ENCODE data around the gene FOXN3. TPM values are rescaled to one million over a fixed set of nuclear protein-coding genes. Genes with fewer than 3 reads are reported as not detected.

FOXN3 gene
- polyA plus RNA-seq, 1 donor from 2014 or later: 10.3 TPM

DNA sequence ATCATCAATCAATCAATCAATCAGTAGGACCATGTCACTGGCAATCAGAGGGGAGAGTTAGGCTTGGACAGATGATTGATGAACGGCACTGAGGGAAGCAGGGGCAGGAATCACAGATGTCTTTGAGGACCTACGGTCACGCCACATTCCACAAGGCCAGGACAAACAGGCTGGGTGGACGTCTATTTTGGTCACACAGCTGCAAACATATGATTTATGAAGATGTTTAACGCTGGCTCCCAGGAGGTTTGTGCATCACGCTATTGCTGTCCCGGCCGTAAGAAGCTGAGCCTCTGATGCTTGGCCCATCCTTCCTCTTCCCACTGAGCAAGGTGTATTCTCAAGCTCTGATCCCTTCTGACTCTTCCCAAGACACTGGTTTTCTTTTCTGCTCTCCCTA, 160.8 kb downstream of the FOXN3 start:
- Histone ChIP-seq H4K20me1 (ENCODE audit: insufficient read depth) (no peaks in the 10 kb centered on the region), H3K79me2 (replicated peaks; ENCODE audit: insufficient read depth, low read length) (no peaks in the 10 kb centered on the region)
- TF ChIP-seq RAD21 (conservative IDR thresholded peaks at IDR 0.05) (no peak), POLR2AphosphoS5 (IDR thresholded peaks at IDR 0.05) (no peak), SMC3 (conservative IDR thresholded peaks at IDR 0.05; ENCODE audit: poor library complexity) (no peak), EP300 (conservative IDR thresholded peaks at IDR 0.05; ENCODE audit: poor library complexity, severe bottlenecking) (no peak), MXI1 (conservative IDR thresholded peaks at IDR 0.05; ENCODE audit: poor library complexity, severe bottlenecking) (no peak), EZH2 (IDR thresholded peaks at IDR 0.05; ENCODE audit: borderline replicate concordance, insufficient read depth, low read length, poor library complexity, severe bottlenecking) (no peak), TAF1 (IDR thresholded peaks at IDR 0.05; ENCODE audit: low read depth) (no peak)
- TF ChIP-seq, protein P1, sequence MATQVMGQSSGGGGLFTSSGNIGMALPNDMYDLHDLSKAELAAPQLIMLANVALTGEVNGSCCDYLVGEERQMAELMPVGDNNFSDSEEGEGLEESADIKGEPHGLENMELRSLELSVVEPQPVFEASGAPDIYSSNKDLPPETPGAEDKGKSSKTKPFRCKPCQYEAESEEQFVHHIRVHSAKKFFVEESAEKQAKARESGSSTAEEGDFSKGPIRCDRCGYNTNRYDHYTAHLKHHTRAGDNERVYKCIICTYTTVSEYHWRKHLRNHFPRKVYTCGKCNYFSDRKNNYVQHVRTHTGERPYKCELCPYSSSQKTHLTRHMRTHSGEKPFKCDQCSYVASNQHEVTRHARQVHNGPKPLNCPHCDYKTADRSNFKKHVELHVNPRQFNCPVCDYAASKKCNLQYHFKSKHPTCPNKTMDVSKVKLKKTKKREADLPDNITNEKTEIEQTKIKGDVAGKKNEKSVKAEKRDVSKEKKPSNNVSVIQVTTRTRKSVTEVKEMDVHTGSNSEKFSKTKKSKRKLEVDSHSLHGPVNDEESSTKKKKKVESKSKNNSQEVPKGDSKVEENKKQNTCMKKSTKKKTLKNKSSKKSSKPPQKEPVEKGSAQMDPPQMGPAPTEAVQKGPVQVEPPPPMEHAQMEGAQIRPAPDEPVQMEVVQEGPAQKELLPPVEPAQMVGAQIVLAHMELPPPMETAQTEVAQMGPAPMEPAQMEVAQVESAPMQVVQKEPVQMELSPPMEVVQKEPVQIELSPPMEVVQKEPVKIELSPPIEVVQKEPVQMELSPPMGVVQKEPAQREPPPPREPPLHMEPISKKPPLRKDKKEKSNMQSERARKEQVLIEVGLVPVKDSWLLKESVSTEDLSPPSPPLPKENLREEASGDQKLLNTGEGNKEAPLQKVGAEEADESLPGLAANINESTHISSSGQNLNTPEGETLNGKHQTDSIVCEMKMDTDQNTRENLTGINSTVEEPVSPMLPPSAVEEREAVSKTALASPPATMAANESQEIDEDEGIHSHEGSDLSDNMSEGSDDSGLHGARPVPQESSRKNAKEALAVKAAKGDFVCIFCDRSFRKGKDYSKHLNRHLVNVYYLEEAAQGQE (IDR thresholded peaks at IDR 0.05; ENCODE audit: borderline replicate concordance): no peak
- TF ChIP-seq, protein P2, sequence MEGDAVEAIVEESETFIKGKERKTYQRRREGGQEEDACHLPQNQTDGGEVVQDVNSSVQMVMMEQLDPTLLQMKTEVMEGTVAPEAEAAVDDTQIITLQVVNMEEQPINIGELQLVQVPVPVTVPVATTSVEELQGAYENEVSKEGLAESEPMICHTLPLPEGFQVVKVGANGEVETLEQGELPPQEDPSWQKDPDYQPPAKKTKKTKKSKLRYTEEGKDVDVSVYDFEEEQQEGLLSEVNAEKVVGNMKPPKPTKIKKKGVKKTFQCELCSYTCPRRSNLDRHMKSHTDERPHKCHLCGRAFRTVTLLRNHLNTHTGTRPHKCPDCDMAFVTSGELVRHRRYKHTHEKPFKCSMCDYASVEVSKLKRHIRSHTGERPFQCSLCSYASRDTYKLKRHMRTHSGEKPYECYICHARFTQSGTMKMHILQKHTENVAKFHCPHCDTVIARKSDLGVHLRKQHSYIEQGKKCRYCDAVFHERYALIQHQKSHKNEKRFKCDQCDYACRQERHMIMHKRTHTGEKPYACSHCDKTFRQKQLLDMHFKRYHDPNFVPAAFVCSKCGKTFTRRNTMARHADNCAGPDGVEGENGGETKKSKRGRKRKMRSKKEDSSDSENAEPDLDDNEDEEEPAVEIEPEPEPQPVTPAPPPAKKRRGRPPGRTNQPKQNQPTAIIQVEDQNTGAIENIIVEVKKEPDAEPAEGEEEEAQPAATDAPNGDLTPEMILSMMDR (IDR thresholded peaks at IDR 0.05; ENCODE audit: poor library complexity, severe bottlenecking): no peak

DNA sequence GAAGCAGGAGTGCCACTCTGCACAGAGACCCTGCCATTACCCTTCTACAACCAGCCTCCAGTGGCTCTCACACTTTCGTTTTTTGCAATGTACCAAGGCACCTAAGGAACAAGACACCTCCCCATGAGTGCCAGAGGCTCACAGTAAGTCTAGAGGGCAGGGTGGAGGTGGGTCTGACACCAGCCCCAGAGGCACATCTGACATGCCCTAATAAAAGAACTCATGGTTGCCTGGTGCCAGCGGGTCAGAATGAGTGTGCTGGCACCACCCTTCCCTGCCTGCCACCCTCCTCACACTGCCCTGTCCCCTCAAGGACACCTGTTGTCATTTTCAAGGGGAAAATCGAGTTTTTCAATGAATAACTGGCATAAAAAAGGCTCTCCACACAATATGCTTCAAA, 161.2 kb downstream of the FOXN3 start:
- H4K20me1 ChIP-seq (ENCODE audit: insufficient read depth): no peaks in the 10 kb centered on the region
- no peak overlapping the region for H2AFZ ChIP-seq (ENCODE audit: low read depth, low read length)
- H3K27me3 ChIP-seq (ENCODE audit: insufficient read depth, low read depth, low read length): no peaks in the 10 kb centered on the region
- no peak overlapping the region for H3K9ac ChIP-seq (ENCODE audit: low read length)
- no peaks in the 10 kb centered on the region for H3K79me2 ChIP-seq (replicated peaks; ENCODE audit: insufficient read depth, low read length)
- H3K36me3 ChIP-seq (ENCODE audit: insufficient read depth, low read length): no peaks in the 10 kb centered on the region
- no peak overlapping the region for H3K4me2 ChIP-seq (ENCODE audit: low read length)
- no peak overlapping the region for H3K4me3 ChIP-seq (ENCODE audit: low read length)
- no peaks in the 10 kb centered on the region for H3K9me2 ChIP-seq (ENCODE audit: insufficient read depth, low read length)
- H3K9me3 ChIP-seq (ENCODE audit: low read length): no peaks in the 10 kb centered on the region
- TF ChIP-seq EP300 (conservative IDR thresholded peaks at IDR 0.05; ENCODE audit: poor library complexity, severe bottlenecking) (no peak), POLR2AphosphoS5 (IDR thresholded peaks at IDR 0.05) (no peak), EZH2 (IDR thresholded peaks at IDR 0.05; ENCODE audit: borderline replicate concordance, insufficient read depth, low read length, poor library complexity, severe bottlenecking) (no peak), RAD21 (conservative IDR thresholded peaks at IDR 0.05) (no peak), MXI1 (conservative IDR thresholded peaks at IDR 0.05; ENCODE audit: poor library complexity, severe bottlenecking) (no peak), SMC3 (conservative IDR thresholded peaks at IDR 0.05; ENCODE audit: poor library complexity) (no peak), TAF1 (IDR thresholded peaks at IDR 0.05; ENCODE audit: low read depth) (no peak)
- TF ChIP-seq, protein P1 (IDR thresholded peaks at IDR 0.05; ENCODE audit: borderline replicate concordance): no peak
- TF ChIP-seq, protein P2 (IDR thresholded peaks at IDR 0.05; ENCODE audit: poor library complexity, severe bottlenecking): no peak
- no peak overlapping the region for H3K27ac ChIP-seq (ENCODE audit: low read length)
- H3F3A ChIP-seq (ENCODE audit: insufficient read depth, low read length, poor library complexity, severe bottlenecking): no peaks in the 10 kb centered on the region

More for the DNA sequence above, 160.8 kb downstream of the FOXN3 start:
- H3K9ac ChIP-seq (ENCODE audit: low read length): no peak overlapping the region
- no peaks in the 10 kb centered on the region for H3K36me3 ChIP-seq (ENCODE audit: insufficient read depth, low read length)
- H3K4me2 ChIP-seq (ENCODE audit: low read length): no peak overlapping the region
- no peaks in the 10 kb centered on the region for H3K9me3 ChIP-seq (ENCODE audit: low read length)
- H3K27me3 ChIP-seq (ENCODE audit: insufficient read depth, low read depth, low read length): no peaks in the 10 kb centered on the region
- no peak overlapping the region for H3K4me3 ChIP-seq (ENCODE audit: low read length)
- H3K9me2 ChIP-seq (ENCODE audit: insufficient read depth, low read length): no peaks in the 10 kb centered on the region
- no peak overlapping the region for H3K27ac ChIP-seq (ENCODE audit: low read length)
- H3F3A ChIP-seq (ENCODE audit: insufficient read depth, low read length, poor library complexity, severe bottlenecking): no peaks in the 10 kb centered on the region
- no peak overlapping the region for H2AFZ ChIP-seq (ENCODE audit: low read depth, low read length)

Data from neural cell (in vitro differentiated cells).